Right lobe of liver (tissue), 6 donors: Measurements from ENCODE around the gene EIPR1. TPM values are rescaled to one million over a fixed set of nuclear protein-coding genes. Genes with fewer than 3 reads are reported as not detected.

ENCODE experiments used
- ATAC-seq, 4 donors: fragments of 200-7000 bp; cut with Tn5 transposase; one replicate each; pipeline ENCODE4 v1.9.1; 2020; ENCODE audit warnings: mild to moderate bottlenecking in 4 of 4, moderate library complexity in 4 of 4
- DNase-seq, 3 donors: peaks; one replicate each; pipeline ENCODE4 v3.0.0-alpha.2; 2020
- H3K27ac ChIP-seq, 3 donors: fragments of 200-600 bp; one replicate each; pipeline ENCODE4 v1.8.0; 2022
- H3K27me3 ChIP-seq, 2 donors: fragments of 200-600 bp; one replicate each; pipeline ENCODE4 v1.8.0; 2022
- H3K36me3 ChIP-seq, 4 donors: fragments of 200-600 bp; sonication (generic) in 1 of 4; one replicate each; pipeline versions ENCODE4 v1.5.1 to v1.8.0; 2017 to 2022; ENCODE audit warnings: control low read depth in 1 of 4
- H3K4me1 ChIP-seq, 4 donors: fragments of 200-600 bp; sonication (generic) in 1 of 4; one replicate each; pipeline versions ENCODE4 v1.5.1 to v1.8.0; 2017 to 2022; ENCODE audit warnings: control low read depth in 1 of 4
- H3K4me3 ChIP-seq, 3 donors: fragments of 200-600 bp; one replicate each; pipeline ENCODE4 v1.8.0; 2022
- H3K9me3 ChIP-seq, 4 donors: fragments of 200-600 bp; sonication (generic) in 1 of 4; one replicate each; pipeline versions ENCODE4 v1.5.1 to v1.8.0; 2017 to 2022; ENCODE audit warnings: control low read depth in 1 of 4
- CTCF ChIP-seq, 4 donors: fragments of 200-600 bp in 3 of 4; fragments of 450-650 bp in 1 of 4; IDR thresholded peaks; one replicate each; pipeline versions ENCODE4 v1.5.1 to v1.8.0; 2016 to 2022; ENCODE audit warnings: antibody characterized with exemption in 4 of 4, mild to moderate bottlenecking in 2 of 4
- POLR2A ChIP-seq: fragments of 450-650 bp; IDR thresholded peaks from one replicate; pipeline ENCODE4 v1.6.1; 2017; ENCODE audit warnings: antibody characterized with exemption, mild to moderate bottlenecking
- WGBS: methylation state at CpG from one replicate; pipeline ENCODE4 v1.1.6; 2018; ENCODE audit warnings: low coverage, low lambda C conversion rate; ENCODE audit not compliant: insufficient coverage; ENCODE audit errors: missing lambda C conversion rate; 5-methylcytosine and 5-hydroxymethylcytosine counted together
- intact Hi-C, 2 donors: fragments of 100-400 bp; cut with DNase I; formaldehyde crosslinking; loops; one replicate each; pipeline versions ENCODE4 v1.11.2 to v1.14.1; 2022
- total RNA-seq, 6 experiments: library from RNA; depleted of rRNA in 2 of 6; stranded (reverse); fragments of >200 nt in 2 of 6; fragmentation: NEBNext Ultra II Directional in 3 of 6; extraction: Animal tissue kit (Norgen Biotek cat#: 25700) in 3 of 6; gene quantifications; one replicate each; pipeline versions ENCODE4 v1.1.0 to v1.2.4, GENCODE V29; 2016 to 2023
- donor health status: DM: no; HTN: yes; CAD: no.
- donor health status: DM: no; HTN: no; CAD: no.
- donor health status: DM: no; HTN: no; CAD: no.
- donor health status: DM: no; HTN: yes; CAD: no.
- donor health status: DM: no; HTN: yes; CAD: no.

The EIPR1 gene
- total RNA-seq, 6 experiments from 2014 or later = 6.8 to 40.6 (median 11.6) TPM

GRCh38 chr2:3312576-3313345 is 64.9 kb downstream of the EIPR1 start:
- H3K4me1 ChIP-seq = no peaks in the 10 kb centered on the region
- no peak for DNase-seq
- H3K27ac ChIP-seq = no peak overlapping the region
- intact Hi-C loops = no loop called here
- H3K4me3 ChIP-seq = no peak overlapping the region
- no peaks in the 10 kb centered on the region for H3K27me3 ChIP-seq
- WGBS = 91% methylated on average over 8 of the region's 12 CpGs
- no peaks in the 10 kb centered on the region for H3K9me3 ChIP-seq
- TF ChIP-seq POLR2A (no peak), CTCF (IDR thresholded peaks at IDR 0.05) (no peak)
- no peaks in the 10 kb centered on the region for H3K36me3 ChIP-seq
- ATAC-seq = no peak

DNA sequence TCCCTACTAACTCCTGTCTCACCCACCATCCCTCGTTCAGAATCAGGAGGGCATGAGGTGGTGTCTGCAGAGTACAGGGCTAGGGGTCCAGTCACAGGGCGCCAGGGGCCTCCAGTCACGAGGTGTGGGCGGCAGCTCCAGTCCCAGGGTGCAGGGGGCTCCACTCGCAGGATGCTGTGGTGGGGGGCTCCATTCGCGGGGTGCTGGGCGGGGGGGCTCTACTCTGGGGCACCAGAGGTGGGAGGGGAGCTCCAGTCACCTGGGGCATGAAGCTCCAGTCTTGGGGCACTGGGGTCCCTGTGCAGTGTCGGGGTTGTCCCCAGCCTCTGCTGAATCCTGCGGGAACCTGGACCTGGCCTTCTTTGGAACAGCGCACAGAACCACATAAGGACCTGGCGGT is 66.0 kb downstream of the EIPR1 start:
- 98% methylated on average over 7 of the region's 12 CpGs for WGBS
- H3K27me3 ChIP-seq = no peaks in the 10 kb centered on the region
- ATAC-seq = no peak
- H3K27ac ChIP-seq = no peak overlapping the region
- H3K4me1 ChIP-seq = peaks cover 0 to 2% (median 0%) of the 10 kb centered on the region in 4 donors
- H3K4me3 ChIP-seq = no peak overlapping the region
- peak in 1 of 3 donors; percentile 35 for DNase-seq
- H3K36me3 ChIP-seq = no peaks in the 10 kb centered on the region
- intact Hi-C loops = no loop called here
- H3K9me3 ChIP-seq = no peaks in the 10 kb centered on the region
- TF ChIP-seq POLR2A (no peak), CTCF (IDR thresholded peaks at IDR 0.05) (no peak)

DNA sequence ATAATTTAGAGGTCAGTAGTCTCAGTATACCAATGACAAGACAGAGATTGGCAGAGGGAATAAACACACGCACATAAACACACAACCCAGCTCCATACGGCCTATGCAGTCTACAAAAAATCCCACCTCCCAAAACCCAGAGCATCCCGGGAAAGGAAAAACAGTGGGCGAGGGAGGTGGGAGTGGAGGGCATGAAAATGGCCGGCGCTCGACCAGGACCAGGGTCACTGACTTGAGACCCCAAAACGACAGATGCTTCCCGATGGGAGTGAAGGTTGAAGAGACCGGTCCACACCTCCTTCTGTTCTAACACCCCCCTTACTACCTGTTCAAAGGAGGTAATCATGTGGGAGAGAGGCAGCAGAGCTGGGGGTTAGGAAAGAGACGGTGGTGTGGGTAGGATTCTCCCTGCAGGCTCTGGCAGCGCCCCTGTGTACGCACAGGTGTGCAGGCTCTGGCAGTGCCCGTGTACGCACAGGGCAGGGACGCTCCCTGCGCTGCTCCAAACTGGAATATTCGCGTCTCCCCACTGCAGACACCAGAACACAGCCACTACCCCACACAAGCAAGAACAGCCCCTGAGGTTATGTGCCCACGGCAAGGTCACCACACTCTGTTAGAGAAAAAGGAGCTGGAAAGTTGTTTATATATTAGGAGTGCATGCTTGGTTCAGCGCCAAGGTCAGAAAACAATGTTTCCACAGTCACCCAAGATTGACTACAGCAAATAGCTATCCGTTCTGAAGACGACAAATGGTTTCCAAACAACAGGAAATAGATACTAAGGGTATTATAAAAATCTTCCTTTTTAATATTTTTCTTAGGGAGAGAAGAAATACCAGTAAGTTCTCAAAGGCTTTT is 67.9 kb downstream of the EIPR1 start:
- Histone ChIP-seq H3K27me3 (no peaks in the 10 kb centered on the region), H3K4me1 (peaks cover 0 to 7% (median 0%) of the 10 kb centered on the region in 4 donors), H3K36me3 (no peaks in the 10 kb centered on the region), H3K27ac (no peak overlapping the region), H3K4me3 (no peak overlapping the region), H3K9me3 (no peaks in the 10 kb centered on the region)
- ATAC-seq (peak in 2 of 4 donors; percentile 4 to 12), DNase-seq (peak in 1 of 3 donors; percentile 25)
- intact Hi-C loops = no loop called here
- no peak for TF ChIP-seq POLR2A
- no peak for TF ChIP-seq CTCF (IDR thresholded peaks at IDR 0.05)
- WGBS = 87% methylated on average over 13 of the region's 23 CpGs

- Histone ChIP-seq H3K27me3 (no peaks in the 10 kb centered on the region), H3K4me3 (no peak overlapping the region), H3K27ac (no peak overlapping the region), H3K9me3 (no peaks in the 10 kb centered on the region), H3K4me1 (peaks cover 0 to 12% (median 3%) of the 10 kb centered on the region in 4 donors), H3K36me3 (no peaks in the 10 kb centered on the region)
- no peak for TF ChIP-seq POLR2A
- TF ChIP-seq CTCF (IDR thresholded peaks at IDR 0.05) = no peak
- intact Hi-C loops = no loop called here
- ATAC-seq = no peak
- peak in 1 of 3 donors; percentile 8 for DNase-seq
- 92% methylated on average over 6 of the region's 9 CpGs for WGBS
Measured at GRCh38 chr2:3307901-3308300, 69.7 kb downstream of the EIPR1 start.
